MM.1S (cell line): Measurements from ENCODE around the gene ZNF724.

Experiments used
- DNase-seq: peaks from one replicate; pipeline ENCODE4 v3.0.0-alpha.2; 2015
- H2AFZ ChIP-seq: fragments of 300-600 bp; sonication (generic); 2 replicates; pipeline ENCODE4 v1.6.0; 2016; ENCODE audit warnings: antibody characterized with exemption, low read length
- H3F3A ChIP-seq: fragments of 300-600 bp; sonication (generic); 2 replicates; pipeline ENCODE4 v1.6.1; 2016; ENCODE audit warnings: mild to moderate bottlenecking, antibody characterized with exemption, low read length, moderate library complexity, mixed read lengths; ENCODE audit not compliant: insufficient read depth
- H3K27ac ChIP-seq: fragments of 300-600 bp; sonication (generic); 2 replicates; pipeline ENCODE4 v1.5.1; 2016; ENCODE audit warnings: mild to moderate bottlenecking, low read length
- H3K27me3 ChIP-seq: fragments of 300-600 bp; sonication (generic); replicated peaks from 2 replicates; pipeline ENCODE4 v1.6.0; 2016; ENCODE audit warnings: low read length; ENCODE audit not compliant: insufficient read depth
- H3K36me3 ChIP-seq: fragments of 300-600 bp; sonication (generic); replicated peaks from 2 replicates; pipeline ENCODE4 v1.6.1; 2016; ENCODE audit warnings: mild to moderate bottlenecking, low read length, mixed read lengths; ENCODE audit not compliant: insufficient read depth
- H3K4me1 ChIP-seq: fragments of 300-600 bp; sonication (generic); 2 replicates; pipeline ENCODE4 v1.6.1; 2016; ENCODE audit warnings: low read length, mixed read lengths
- H3K4me2 ChIP-seq: fragments of 300-600 bp; sonication (generic); 2 replicates; pipeline ENCODE4 v1.6.0; 2016; ENCODE audit warnings: low read depth, low read length
- H3K4me3 ChIP-seq: fragments of 300-600 bp; sonication (generic); 2 replicates; pipeline ENCODE4 v1.5.1; 2016; ENCODE audit warnings: low read length, mixed read lengths
- H3K79me2 ChIP-seq: fragments of 300-600 bp; sonication (generic); 2 replicates; pipeline ENCODE4 v1.6.1; 2016; ENCODE audit warnings: mixed run types, low read length, mixed read lengths
- H3K9ac ChIP-seq: fragments of 300-600 bp; sonication (generic); 2 replicates; pipeline ENCODE4 v1.6.1; 2016; ENCODE audit warnings: low read length, mixed read lengths
- H3K9me2 ChIP-seq: fragments of 300-600 bp; sonication (generic); replicated peaks from 2 replicates; pipeline ENCODE4 v1.6.1; 2016; ENCODE audit warnings: mild to moderate bottlenecking, low read length, mixed read lengths; ENCODE audit not compliant: insufficient read depth
- H3K9me3 ChIP-seq: fragments of 300-600 bp; sonication (generic); replicated peaks from 2 replicates; pipeline ENCODE4 v1.6.1; 2016; ENCODE audit warnings: mild to moderate bottlenecking, low read length, mixed read lengths; ENCODE audit not compliant: insufficient read depth
- H4K20me1 ChIP-seq: fragments of 300-600 bp; sonication (generic); 2 replicates; pipeline ENCODE4 v1.6.1; 2016; ENCODE audit warnings: mild to moderate bottlenecking, low read length, moderate library complexity, mixed read lengths; ENCODE audit not compliant: insufficient read depth
- CTCF ChIP-seq: fragments of 300-600 bp; sonication (generic); IDR thresholded peaks from 2 replicates; pipeline ENCODE4 v1.5.1; 2016; ENCODE audit warnings: antibody characterized with exemption, low read length, mixed read lengths
- EZH2 ChIP-seq: fragments of 300-600 bp; sonication (generic); optimal IDR thresholded peaks from 2 replicates; pipeline ENCODE3; 2017; ENCODE audit warnings: low read depth, mild to moderate bottlenecking, antibody characterized with exemption, low read length, mixed read lengths
- EZH2phosphoT487 ChIP-seq: fragments of 300-600 bp; sonication (generic); IDR thresholded peaks from 2 replicates; pipeline ENCODE4 v1.6.1; 2018; ENCODE audit warnings: antibody characterized with exemption, low read length

ZNF724 gene

GRCh38 chr19:23261496-23262020 lies 11.4 kb upstream of the ZNF724 start:
- Histone ChIP-seq H3K9ac (no peak overlapping the region), H3K4me1 (no peaks in the 10 kb centered on the region), H3K27me3 (no peaks in the 10 kb centered on the region), H3K27ac (no peak overlapping the region), H3F3A (no peaks in the 10 kb centered on the region), H3K36me3 (no peaks in the 10 kb centered on the region), H4K20me1 (no peaks in the 10 kb centered on the region), H3K4me3 (no peak overlapping the region), H2AFZ (no peak overlapping the region), H3K4me2 (no peak overlapping the region), H3K9me3 (no peaks in the 10 kb centered on the region), H3K79me2 (no peaks in the 10 kb centered on the region), H3K9me2 (no peaks in the 10 kb centered on the region)
- DNase-seq, result no peak
- TF ChIP-seq EZH2phosphoT487 (no peak), CTCF (no peak), EZH2 (no peak)

- no peaks in the 10 kb centered on the region for H3K9me2 ChIP-seq
- DNase-seq, result no peak
- no peak for TF ChIP-seq CTCF
- no peak for TF ChIP-seq EZH2phosphoT487
- no peak for TF ChIP-seq EZH2
- H3F3A ChIP-seq, result no peaks in the 10 kb centered on the region
- no peaks in the 10 kb centered on the region for H4K20me1 ChIP-seq
- no peak overlapping the region for H3K4me2 ChIP-seq
- no peaks in the 10 kb centered on the region for H3K36me3 ChIP-seq
- no peak overlapping the region for H3K4me3 ChIP-seq
- H3K9me3 ChIP-seq, result no peaks in the 10 kb centered on the region
- no peaks in the 10 kb centered on the region for H3K4me1 ChIP-seq
- H3K27ac ChIP-seq, result no peak overlapping the region
- no peaks in the 10 kb centered on the region for H3K27me3 ChIP-seq
- no peaks in the 10 kb centered on the region for H3K79me2 ChIP-seq
- H2AFZ ChIP-seq, result no peak overlapping the region
- no peak overlapping the region for H3K9ac ChIP-seq
These were observed 10.8 kb upstream of the ZNF724 start for GRCh38 chr19:23260956-23261355.

- no peaks in the 10 kb centered on the region for H3K36me3 ChIP-seq
- no peak for DNase-seq
These were observed 9.8 kb upstream of the ZNF724 start for GRCh38 chr19:23259961-23260360.

More at GRCh38 chr19:23259961-23260360, 9.8 kb upstream of the ZNF724 start:
- H4K20me1 ChIP-seq, result no peaks in the 10 kb centered on the region
- H3K4me1 ChIP-seq, result no peaks in the 10 kb centered on the region
- no peak overlapping the region for H2AFZ ChIP-seq
- no peak overlapping the region for H3K9ac ChIP-seq
- no peaks in the 10 kb centered on the region for H3F3A ChIP-seq
- no peaks in the 10 kb centered on the region for H3K27me3 ChIP-seq
- H3K79me2 ChIP-seq, result no peaks in the 10 kb centered on the region
- no peak overlapping the region for H3K4me3 ChIP-seq
- no peak for TF ChIP-seq EZH2
- no peak for TF ChIP-seq EZH2phosphoT487
- TF ChIP-seq CTCF, result no peak
- no peaks in the 10 kb centered on the region for H3K9me2 ChIP-seq
- H3K9me3 ChIP-seq, result no peaks in the 10 kb centered on the region
- H3K27ac ChIP-seq, result no peak overlapping the region
- no peak overlapping the region for H3K4me2 ChIP-seq
